GM21576 (cell line): Measurements from ENCODE around the gene PITHD1.
"Not testable (repeated sequence)": the region's sequence is repeated elsewhere in the genome, so short reads cannot be mapped to it uniquely, and the experiment has no call there.

ENCODE experiments used
- ATAC-seq: cut with Tn5 transposase; IDR thresholded peaks from one replicate; pipeline ENCODE4 v1.9.1; 2021; ENCODE audit warnings: mild to moderate bottlenecking, moderate library complexity; ENCODE audit not compliant: unreplicated experiment

Gene PITHD1

GRCh38 chr1:23823767-23824166 is 45.5 kb downstream of the PITHD1 start:
- ATAC-seq: no peak

DNA sequence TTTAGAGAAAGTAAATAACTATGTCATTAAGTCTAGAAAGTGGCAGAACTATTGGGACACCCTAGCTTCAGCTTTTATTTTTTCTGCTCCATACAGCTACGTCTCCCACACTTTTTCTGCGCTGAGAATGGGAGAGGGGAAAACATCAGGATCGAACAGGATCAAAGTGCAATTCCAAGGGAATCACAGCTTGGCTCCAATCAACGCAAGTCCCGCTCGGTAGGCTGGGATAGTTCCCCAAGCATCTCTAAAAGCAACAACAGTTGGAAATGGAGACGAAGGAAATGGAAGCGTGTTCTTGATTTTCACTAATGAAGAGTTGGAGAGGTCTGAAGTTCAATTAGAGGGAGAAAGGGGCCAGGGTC is 46.5 kb downstream of the PITHD1 start:
- ATAC-seq: no peak

- ATAC-seq: peak; percentile 74
Measured at GRCh38 chr1:23825076-23825761, 47.0 kb downstream of the PITHD1 start, which contains the start of gene HMGCL. HMGCL (minus strand) TSS chr1:23825429; CDS start chr1:23825415, 14 bp downstream.

DNA sequence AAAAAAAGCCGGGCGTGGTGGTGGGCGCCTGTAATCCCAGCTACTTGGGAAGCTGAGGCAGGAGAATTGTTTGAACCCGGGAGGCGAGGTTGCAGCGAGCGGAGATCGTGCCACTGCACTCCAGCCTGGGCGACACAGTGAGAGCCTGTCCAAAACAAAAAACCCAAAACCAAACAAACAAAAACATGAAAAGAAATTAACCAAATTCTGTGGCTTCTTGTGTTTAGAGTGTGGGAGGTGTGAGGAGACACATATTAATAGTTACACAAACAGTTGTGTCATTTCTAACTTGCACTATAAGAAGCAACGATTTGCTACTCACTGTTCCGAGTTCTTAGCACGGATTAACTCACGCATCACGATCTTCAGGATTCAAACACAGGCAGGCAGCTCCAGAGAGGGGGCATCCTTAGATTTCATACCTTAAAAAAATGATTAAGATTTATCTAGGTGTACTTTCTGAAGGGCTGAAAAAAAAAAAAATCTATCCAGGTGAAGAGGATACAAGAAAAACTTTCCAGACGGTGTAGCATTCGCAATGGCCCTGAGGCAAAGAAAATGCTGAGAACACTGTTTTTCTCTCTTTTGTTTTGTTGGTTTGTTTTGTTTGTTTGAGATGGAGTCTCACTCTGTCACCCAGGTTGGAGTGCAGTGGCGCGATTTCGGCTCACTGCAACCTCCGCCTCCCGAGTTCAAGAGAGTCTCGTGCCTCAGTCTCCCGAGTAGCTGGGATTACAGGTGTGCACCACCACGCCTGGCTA is 47.7 kb downstream of the PITHD1 start:
- ATAC-seq: peak; percentile 34

DNA sequence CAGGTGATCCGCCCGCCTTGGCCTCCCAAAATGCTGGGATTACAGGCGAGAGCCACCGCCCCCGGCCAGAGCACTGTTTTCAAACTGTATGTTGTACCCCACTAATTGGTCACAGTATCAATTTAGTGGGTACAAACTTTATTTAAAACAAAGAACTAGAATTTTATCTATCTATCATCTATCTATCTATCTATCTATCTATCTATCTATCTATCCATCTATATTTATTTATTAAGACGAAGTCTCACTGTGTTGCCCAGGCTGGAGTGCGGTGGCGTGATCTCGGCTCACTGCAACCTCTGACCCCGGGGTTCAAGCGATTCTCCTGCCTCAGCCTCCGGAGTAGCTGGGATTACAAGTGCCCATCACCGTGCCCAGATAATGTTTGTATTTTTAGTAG is 48.4 kb downstream of the PITHD1 start:
- ATAC-seq: not testable (repeated sequence)

DNA sequence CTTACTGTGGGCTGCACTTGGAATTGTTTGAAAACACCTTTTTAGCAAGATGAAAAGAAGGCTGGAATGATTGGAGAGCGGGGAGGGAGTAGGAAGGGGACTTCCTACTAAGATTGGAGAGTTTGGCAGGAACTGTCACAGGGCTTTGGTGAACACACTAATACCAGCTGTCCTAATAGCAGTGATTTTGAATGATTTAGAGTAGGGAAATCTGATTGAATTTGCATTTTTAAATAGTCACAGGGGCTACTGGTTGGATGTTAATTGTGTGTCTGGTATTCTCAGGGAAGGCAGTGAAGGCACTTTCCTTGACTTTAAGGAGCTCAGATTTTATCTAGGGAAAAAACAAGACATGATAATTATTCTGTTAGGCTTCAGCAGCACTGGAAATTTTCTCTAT is 49.5 kb downstream of the PITHD1 start:
- ATAC-seq: no peak

- not testable (repeated sequence) for ATAC-seq
Measured at GRCh38 chr1:23834156-23834555, 55.9 kb downstream of the PITHD1 start.

- ATAC-seq: no peak
Measured at GRCh38 chr1:23836037-23836436, 57.8 kb downstream of the PITHD1 start.
